GM12878 (cell line): ENCODE data around the gene SMARCA4. TPM values are rescaled to one million over a fixed set of nuclear protein-coding genes. Genes with fewer than 3 reads are reported as not detected.

ENCODE experiments used
- ATAC-seq: fragments of 200-7000 bp; cut with Tn5 transposase; 3 replicates; pipeline ENCODE4 v1.9.1; 2020; ENCODE audit warnings: mild to moderate bottlenecking, moderate library complexity
- BruUV-seq: library from RNA; stranded (reverse); fragments of 400-500 nt; replicated peaks from 2 replicates; lab custom pipeline; 2021; lab: Mats Ljungman, UMichigan
- CTCF ChIA-PET: fragments of 300-600 bp; sonication (Branson Sonifier 250); formaldehyde crosslinking; extraction: SDS; loops from one replicate; lab custom pipeline; 2021; ENCODE audit warnings: inconsistent platforms; lab: Yijun Ruan, JAX
- POLR2A ChIA-PET: fragments of 350-600 bp; formaldehyde crosslinking; extraction: SDS; loops from one replicate; lab custom pipeline; 2021; ENCODE audit warnings: inconsistent platforms; lab: Charles Lee
- RAD21 ChIA-PET: fragments of 300-600 bp; sonication (Branson Sonifier 250); formaldehyde crosslinking; loops from one replicate; lab custom pipeline; 2023; ENCODE audit warnings: antibody characterized with exemption; ENCODE audit not compliant: unreplicated experiment; lab: Charles Lee
- SMC1A ChIA-PET: fragments of 300-600 bp; sonication (Branson Sonifier 250); formaldehyde crosslinking; loops from one replicate; lab custom pipeline; 2023; ENCODE audit not compliant: unreplicated experiment, uncharacterized antibody; lab: Charles Lee
- DNase-seq: peaks from one replicate; pipeline ENCODE4 v3.0.0-alpha.2; 2011; ENCODE audit warnings: low read depth, low spot score
- FAIRE-seq: peaks from 3 replicates; lab custom pipeline; 2011; peaks lifted over from hg19 to GRCh38; lab: Jason Lieb, UNC
- H2AFZ ChIP-seq: 2 replicates; pipeline ENCODE4 v1.6.0; 2011; ENCODE audit warnings: low read depth, low read length, control low read depth; ENCODE audit not compliant: control insufficient read depth
- H3K27ac ChIP-seq: 2 replicates; pipeline ENCODE4 v1.5.1; 2011; ENCODE audit warnings: control low read depth; ENCODE audit not compliant: control insufficient read depth, insufficient read depth
- H3K27me3 ChIP-seq, 2 experiments: replicated peaks in 1 of 2; 2 replicates each; pipeline versions ENCODE4 v1.6.0 to v1.6.1; 2011; ENCODE audit warnings: low read length in 1 of 2; ENCODE audit not compliant: control insufficient read depth in 2 of 2, insufficient read depth in 2 of 2
- H3K36me3 ChIP-seq, 2 experiments: 2 replicates each; pipeline ENCODE4 v1.5.1; 2011; ENCODE audit warnings: low read length in 1 of 2; ENCODE audit not compliant: control insufficient read depth in 2 of 2, insufficient read depth in 2 of 2
- H3K4me1 ChIP-seq: 2 replicates; pipeline ENCODE4 v1.6.1; 2011; ENCODE audit warnings: mild to moderate bottlenecking, low read length, moderate library complexity, mixed read lengths; ENCODE audit not compliant: control insufficient read depth, insufficient read depth
- H3K4me2 ChIP-seq: 2 replicates; pipeline ENCODE4 v1.6.0; 2011; ENCODE audit warnings: control low read depth; ENCODE audit not compliant: control insufficient read depth, insufficient read depth
- H3K4me3 ChIP-seq: fragments of 200-600 bp; sonication (generic); 2 replicates; pipeline ENCODE4 v1.5.1; 2016
- H3K79me2 ChIP-seq: 2 replicates; pipeline ENCODE4 v1.6.0; 2011; ENCODE audit warnings: low read length; ENCODE audit not compliant: control insufficient read depth, insufficient read depth
- H3K9ac ChIP-seq: 2 replicates; pipeline ENCODE4 v1.8.0; 2011; ENCODE audit warnings: low read length, control low read depth, mixed read lengths; ENCODE audit not compliant: control insufficient read depth, insufficient read depth
- H3K9me3 ChIP-seq: replicated peaks from 3 replicates; pipeline ENCODE4 v1.5.1; 2011; ENCODE audit warnings: mild to moderate bottlenecking, low read length; ENCODE audit not compliant: control insufficient read depth, insufficient read depth
- H4K20me1 ChIP-seq: 2 replicates; pipeline ENCODE4 v1.6.0; 2011; ENCODE audit not compliant: control insufficient read depth, insufficient read depth
- BHLHE40 ChIP-seq, 2 experiments: fragments of 450-650 bp in 1 of 2; IDR thresholded peaks; 2 replicates each; pipeline ENCODE4 v1.6.1; 2011 to 2017; ENCODE audit warnings: low read depth in 2 of 2, borderline replicate concordance in 1 of 2, improper control_type of control experiment in 1 of 2, low read length in 1 of 2, mild to moderate bottlenecking in 1 of 2
- CREB1 ChIP-seq: IDR thresholded peaks from 2 replicates; pipeline ENCODE4 v1.6.1; 2012; ENCODE audit warnings: low read depth, mild to moderate bottlenecking, inconsistent platforms
- FOXM1 ChIP-seq: IDR thresholded peaks from 2 replicates; pipeline ENCODE4 v1.6.1; 2012; ENCODE audit warnings: low read depth, mild to moderate bottlenecking, inconsistent platforms, low read length, moderate library complexity
- MTA2 ChIP-seq: fragments of 450-650 bp; IDR thresholded peaks from 2 replicates; pipeline ENCODE4 v1.6.1; 2016; ENCODE audit warnings: low read depth, mild to moderate bottlenecking, moderate library complexity
- NFXL1 ChIP-seq: fragments of 450-650 bp; IDR thresholded peaks from 2 replicates; pipeline ENCODE4 v1.6.1; 2017; ENCODE audit warnings: antibody characterized with exemption, mild to moderate bottlenecking, borderline replicate concordance
- PML ChIP-seq: IDR thresholded peaks from 2 replicates; pipeline ENCODE4 v1.6.1; 2012; ENCODE audit warnings: low read length, inconsistent platforms
- POLR2AphosphoS2 ChIP-seq: IDR thresholded peaks from 2 replicates; pipeline ENCODE4 v1.6.1; 2011; ENCODE audit warnings: low read depth, mild to moderate bottlenecking, low read length, improper control_type of control experiment, moderate library complexity
- RCOR1 ChIP-seq: conservative IDR thresholded peaks from 2 replicates; pipeline ENCODE4 v1.6.1; 2012; ENCODE audit warnings: low read depth, low read length, improper control_type of control experiment
- SREBF2 ChIP-seq: IDR thresholded peaks from 2 replicates; pipeline ENCODE4 v1.6.1; 2012; ENCODE audit warnings: mild to moderate bottlenecking, low read length
- SUPT20H ChIP-seq: IDR thresholded peaks from 2 replicates; pipeline ENCODE4 v1.6.1; 2011; ENCODE audit warnings: low read depth, mild to moderate bottlenecking, low read length, moderate library complexity, borderline replicate concordance; ENCODE audit not compliant: control insufficient read depth
- ZNF274 ChIP-seq: IDR thresholded peaks from one replicate; pipeline ENCODE4 v1.8.0; 2011; ENCODE audit not compliant: insufficient read length, insufficient read depth
- WGBS: methylation state at CpG from one replicate; pipeline ENCODE4 v1.1.6; 2016; ENCODE audit warnings: low lambda C conversion rate; ENCODE audit not compliant: insufficient replicate concordance, insufficient coverage; ENCODE audit errors: missing lambda C conversion rate; 5-methylcytosine and 5-hydroxymethylcytosine counted together
- in situ Hi-C: fragments of 300-500 bp; cut with MboI; formaldehyde crosslinking; loops from 9 replicates; pipeline ENCODE4 v1.14.3; 2018; ENCODE audit warnings: mixed read lengths
- intact Hi-C: fragments of 100-400 bp; cut with micrococcal nuclease; formaldehyde crosslinking; loops from one replicate; pipeline ENCODE4 v1.14.2; 2022; ENCODE audit not compliant: unreplicated experiment
- polyA plus RNA-seq, 11 experiments: library from polyadenylated mRNA; depleted of rRNA in 4 of 11; unstranded in 6 of 11; stranded (reverse) in 5 of 11; fragments of >200 nt; fragmentation: Nextera tagmentation in 4 of 11; fragmentation: Illumina TruSeq in 1 of 11; extraction: Ambion mirVana in 4 of 11; extraction: Trizol in 1 of 11; gene quantifications; 1 replicate in 1 of 11; 2 replicates in 10 of 11; pipeline versions ENCODE4 v1.2.1 to v1.2.3, GENCODE V29; 2011 to 2016; ENCODE audit warnings: inconsistent platforms in 2 of 11, missing spikeins in 2 of 11, low read depth in 1 of 11
- total RNA-seq, 4 experiments: library from RNA; depleted of rRNA in 3 of 4; stranded (reverse); fragments of >200 nt in 3 of 4; fragmentation: Illumina TruSeq in 1 of 4; extraction: Trizol in 1 of 4; gene quantifications; 2 replicates each; pipeline versions ENCODE4 v1.2.1 to v1.2.3, GENCODE V29; 2013 to 2021
- TF ChIP-seq, protein P1 (sequence below): fragments of 450-650 bp; IDR thresholded peaks from 2 replicates; pipeline ENCODE4 v1.6.1; 2017; ENCODE audit warnings: low read depth, mild to moderate bottlenecking, moderate library complexity
- TF ChIP-seq, protein P2 (sequence below): fragments of 450-650 bp; IDR thresholded peaks from 2 replicates; pipeline ENCODE4 v1.6.1; 2017; ENCODE audit warnings: mild to moderate bottlenecking, moderate library complexity

The SMARCA4 gene
- total and polyA plus RNA-seq, 10 of the 15 experiments (the other 5 are each of a cell fraction or from before 2014, with no cell fraction given), result 22.4 to 175 (median 57.4) TPM

DNA sequence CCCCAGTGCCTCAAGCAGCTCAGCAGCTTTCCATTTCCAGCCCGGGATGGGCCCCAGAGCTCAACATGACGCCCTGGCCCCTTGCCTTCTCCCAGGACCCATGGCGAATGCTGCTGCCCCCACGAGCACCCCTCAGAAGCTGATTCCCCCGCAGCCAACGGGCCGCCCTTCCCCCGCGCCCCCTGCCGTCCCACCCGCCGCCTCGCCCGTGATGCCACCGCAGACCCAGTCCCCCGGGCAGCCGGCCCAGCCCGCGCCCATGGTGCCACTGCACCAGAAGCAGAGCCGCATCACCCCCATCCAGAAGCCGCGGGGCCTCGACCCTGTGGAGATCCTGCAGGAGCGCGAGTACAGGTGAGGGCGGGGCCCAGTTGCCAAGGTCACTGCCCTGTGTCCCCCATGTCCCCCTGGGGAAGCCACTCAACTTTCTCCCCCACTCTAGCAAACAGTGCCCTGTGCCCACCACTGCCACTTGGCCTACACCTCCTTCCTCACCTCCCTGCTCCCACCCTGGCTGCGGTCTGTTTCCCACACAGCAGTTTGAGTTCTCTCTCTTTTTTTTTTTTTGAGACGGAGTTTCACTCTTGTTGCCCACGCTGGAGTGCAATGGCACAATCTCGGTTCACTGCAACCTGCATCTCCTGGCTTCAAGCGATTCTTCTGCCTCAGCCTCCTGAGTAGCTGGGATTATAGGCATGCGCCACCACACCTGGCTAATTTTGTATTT, 26.9 kb downstream of the SMARCA4 start:
- Histone ChIP-seq H3K9me3 (no peaks in the 10 kb centered on the region), H4K20me1 (no peaks in the 10 kb centered on the region; the same call in 1 of the 2 replicates), H3K36me3 (peaks cover 35 to 51% of the 10 kb centered on the region in 2 experiments)
- intact Hi-C loops, result no loop called here
- TF ChIP-seq MTA2, result no peak
- TF ChIP-seq CREB1, result no peak
- no peak for TF ChIP-seq PML
- no peak for TF ChIP-seq BHLHE40 (IDR thresholded peaks at IDR 0.05; ENCODE audit: borderline replicate concordance in 1 of 2, low read depth in 2 of 2, low read length in 1 of 2)
- TF ChIP-seq, protein P1, sequence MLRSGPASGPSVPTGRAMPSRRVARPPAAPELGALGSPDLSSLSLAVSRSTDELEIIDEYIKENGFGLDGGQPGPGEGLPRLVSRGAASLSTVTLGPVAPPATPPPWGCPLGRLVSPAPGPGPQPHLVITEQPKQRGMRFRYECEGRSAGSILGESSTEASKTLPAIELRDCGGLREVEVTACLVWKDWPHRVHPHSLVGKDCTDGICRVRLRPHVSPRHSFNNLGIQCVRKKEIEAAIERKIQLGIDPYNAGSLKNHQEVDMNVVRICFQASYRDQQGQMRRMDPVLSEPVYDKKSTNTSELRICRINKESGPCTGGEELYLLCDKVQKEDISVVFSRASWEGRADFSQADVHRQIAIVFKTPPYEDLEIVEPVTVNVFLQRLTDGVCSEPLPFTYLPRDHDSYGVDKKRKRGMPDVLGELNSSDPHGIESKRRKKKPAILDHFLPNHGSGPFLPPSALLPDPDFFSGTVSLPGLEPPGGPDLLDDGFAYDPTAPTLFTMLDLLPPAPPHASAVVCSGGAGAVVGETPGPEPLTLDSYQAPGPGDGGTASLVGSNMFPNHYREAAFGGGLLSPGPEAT, result no peak
- no peak for TF ChIP-seq FOXM1
- no peak for TF ChIP-seq POLR2AphosphoS2
- no peak for TF ChIP-seq SREBF2
- TF ChIP-seq SUPT20H, result no peak
- TF ChIP-seq RCOR1, result no peak
- no peak for TF ChIP-seq NFXL1
- TF ChIP-seq, protein P2, sequence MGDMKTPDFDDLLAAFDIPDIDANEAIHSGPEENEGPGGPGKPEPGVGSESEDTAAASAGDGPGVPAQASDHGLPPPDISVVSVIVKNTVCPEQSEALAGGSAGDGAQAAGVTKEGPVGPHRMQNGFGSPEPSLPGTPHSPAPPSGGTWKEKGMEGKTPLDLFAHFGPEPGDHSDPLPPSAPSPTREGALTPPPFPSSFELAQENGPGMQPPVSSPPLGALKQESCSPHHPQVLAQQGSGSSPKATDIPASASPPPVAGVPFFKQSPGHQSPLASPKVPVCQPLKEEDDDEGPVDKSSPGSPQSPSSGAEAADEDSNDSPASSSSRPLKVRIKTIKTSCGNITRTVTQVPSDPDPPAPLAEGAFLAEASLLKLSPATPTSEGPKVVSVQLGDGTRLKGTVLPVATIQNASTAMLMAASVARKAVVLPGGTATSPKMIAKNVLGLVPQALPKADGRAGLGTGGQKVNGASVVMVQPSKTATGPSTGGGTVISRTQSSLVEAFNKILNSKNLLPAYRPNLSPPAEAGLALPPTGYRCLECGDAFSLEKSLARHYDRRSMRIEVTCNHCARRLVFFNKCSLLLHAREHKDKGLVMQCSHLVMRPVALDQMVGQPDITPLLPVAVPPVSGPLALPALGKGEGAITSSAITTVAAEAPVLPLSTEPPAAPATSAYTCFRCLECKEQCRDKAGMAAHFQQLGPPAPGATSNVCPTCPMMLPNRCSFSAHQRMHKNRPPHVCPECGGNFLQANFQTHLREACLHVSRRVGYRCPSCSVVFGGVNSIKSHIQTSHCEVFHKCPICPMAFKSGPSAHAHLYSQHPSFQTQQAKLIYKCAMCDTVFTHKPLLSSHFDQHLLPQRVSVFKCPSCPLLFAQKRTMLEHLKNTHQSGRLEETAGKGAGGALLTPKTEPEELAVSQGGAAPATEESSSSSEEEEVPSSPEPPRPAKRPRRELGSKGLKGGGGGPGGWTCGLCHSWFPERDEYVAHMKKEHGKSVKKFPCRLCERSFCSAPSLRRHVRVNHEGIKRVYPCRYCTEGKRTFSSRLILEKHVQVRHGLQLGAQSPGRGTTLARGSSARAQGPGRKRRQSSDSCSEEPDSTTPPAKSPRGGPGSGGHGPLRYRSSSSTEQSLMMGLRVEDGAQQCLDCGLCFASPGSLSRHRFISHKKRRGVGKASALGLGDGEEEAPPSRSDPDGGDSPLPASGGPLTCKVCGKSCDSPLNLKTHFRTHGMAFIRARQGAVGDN, result no peak
- no peak for TF ChIP-seq ZNF274
- TF ChIP-seq, all 136 proteins: peak for 0
- CTCF ChIA-PET, result interaction anchor here (0.6 kb wide), 1 partner anchor 23 kb away, joined by 3 read pairs; no protein-coding TSS in a partner anchor
- 96% methylated on average over 14 of the region's 32 CpGs for WGBS
- H3K4me3 ChIP-seq, result no peak overlapping the region
- POLR2A ChIA-PET, result interaction anchor here (0.7 kb wide), 1 partner anchor 19 kb away, joined by 4 read pairs; no protein-coding TSS in a partner anchor
- in situ Hi-C loops, result no loop called here
- no peaks in the 10 kb centered on the region for H3K27me3 ChIP-seq
- no TSS peak for BruUV-seq
- no peak overlapping the region for H3K9ac ChIP-seq
- FAIRE-seq (no peak), DNase-seq (no peak), ATAC-seq (no peak)
- no peaks in the 10 kb centered on the region for H3K4me1 ChIP-seq
- H2AFZ ChIP-seq, result no peak overlapping the region
- RAD21 ChIA-PET, result no interaction called here
- peaks cover 6% of the 10 kb centered on the region for H3K79me2 ChIP-seq
- H3K27ac ChIP-seq, result no peak overlapping the region
- SMC1A ChIA-PET, result no interaction called here
- no peak overlapping the region for H3K4me2 ChIP-seq
